H9 (cell line): ENCODE results near the gene NDUFA9. TPM values are rescaled to one million over a fixed set of nuclear protein-coding genes. Genes with fewer than 3 reads are reported as not detected.

Experiments used
- DNase-seq: peaks from one replicate; pipeline ENCODE4 v3.0.0-alpha.2; 2017
- H2AFZ ChIP-seq: one replicate; pipeline ENCODE4 v1.6.1; 2013; ENCODE audit warnings: mild to moderate bottlenecking, low read length, control low read depth, moderate library complexity
- H2AK5ac ChIP-seq: 2 replicates; pipeline ENCODE4 v1.6.1; 2013; ENCODE audit warnings: low read length, control low read depth, mixed read lengths; ENCODE audit not compliant: insufficient read length
- H2BK120ac ChIP-seq: one replicate; pipeline ENCODE4 v1.6.1; 2013; ENCODE audit warnings: low read depth, mild to moderate bottlenecking, low read length, control low read depth, inconsistent platforms; ENCODE audit not compliant: poor library complexity, severe bottlenecking
- H2BK12ac ChIP-seq: 2 replicates; pipeline ENCODE4 v1.6.1; 2013; ENCODE audit warnings: low read length, control low read depth, mixed read lengths, low read depth; ENCODE audit not compliant: insufficient read length
- H2BK15ac ChIP-seq: 2 replicates; pipeline ENCODE4 v1.6.1; 2013; ENCODE audit warnings: low read depth, low read length, control low read depth
- H2BK20ac ChIP-seq: one replicate; pipeline ENCODE4 v1.6.1; 2013; ENCODE audit warnings: low read depth, mild to moderate bottlenecking, low read length, control low read depth, inconsistent platforms; ENCODE audit not compliant: poor library complexity, severe bottlenecking
- H2BK5ac ChIP-seq: 2 replicates; pipeline ENCODE4 v1.6.1; 2013; ENCODE audit warnings: low read length, control low read depth, mixed read lengths; ENCODE audit not compliant: insufficient read length
- H3K14ac ChIP-seq: 2 replicates; pipeline ENCODE4 v1.6.1; 2013; ENCODE audit warnings: low read length, control low read depth; ENCODE audit not compliant: insufficient read depth
- H3K18ac ChIP-seq: 2 replicates; pipeline ENCODE4 v1.6.1; 2013; ENCODE audit warnings: low read depth, mild to moderate bottlenecking, mixed read lengths, low read length, control low read depth; ENCODE audit not compliant: insufficient read length
- H3K23ac ChIP-seq: 2 replicates; pipeline ENCODE4 v1.6.1; 2013; ENCODE audit warnings: low read length, control low read depth, mixed read lengths, low read depth; ENCODE audit not compliant: insufficient read length
- H3K23me2 ChIP-seq: 2 replicates; pipeline ENCODE4 v1.6.1; 2013; ENCODE audit warnings: low read depth, mild to moderate bottlenecking, mixed read lengths, low read length, control low read depth; ENCODE audit not compliant: insufficient read length, poor library complexity, severe bottlenecking
- H3K27ac ChIP-seq: 2 replicates; pipeline ENCODE4 v1.5.1; 2013; ENCODE audit warnings: low read length, control low read depth, mixed read lengths, low read depth; ENCODE audit not compliant: insufficient read length
- H3K27me3 ChIP-seq: 2 replicates; pipeline ENCODE4 v1.6.1; 2013; ENCODE audit warnings: low read length, control low read depth, inconsistent platforms; ENCODE audit not compliant: insufficient read depth
- H3K4ac ChIP-seq: 2 replicates; pipeline ENCODE4 v1.6.1; 2013; ENCODE audit warnings: low read depth, mild to moderate bottlenecking, control low read depth, inconsistent platforms, low read length, moderate library complexity
- H3K4me1 ChIP-seq: 2 replicates; pipeline ENCODE4 v1.6.1; 2013; ENCODE audit warnings: low read length, control low read depth, inconsistent platforms; ENCODE audit not compliant: insufficient read depth
- H3K4me2 ChIP-seq: 2 replicates; pipeline ENCODE4 v1.6.1; 2013; ENCODE audit warnings: low read length, control low read depth, mixed read lengths; ENCODE audit not compliant: insufficient read length, insufficient read depth
- H3K56ac ChIP-seq: 2 replicates; pipeline ENCODE4 v1.6.1; 2013; ENCODE audit warnings: low read depth, mild to moderate bottlenecking, mixed read lengths, low read length, control low read depth; ENCODE audit not compliant: insufficient read length
- H3K79me1 ChIP-seq: 2 replicates; pipeline ENCODE4 v1.6.1; 2013; ENCODE audit warnings: low read depth, mild to moderate bottlenecking, moderate library complexity, low read length, control low read depth, inconsistent platforms; ENCODE audit not compliant: insufficient read depth, poor library complexity, severe bottlenecking
- H3K79me2 ChIP-seq: 2 replicates; pipeline ENCODE4 v1.6.1; 2013; ENCODE audit warnings: low read length, control low read depth, inconsistent platforms; ENCODE audit not compliant: insufficient read depth
- H3K9ac ChIP-seq: 2 replicates; pipeline ENCODE4 v1.6.1; 2013; ENCODE audit warnings: low read length, control low read depth, mixed read lengths; ENCODE audit not compliant: insufficient read length; ENCODE audit errors: extremely low read depth
- H3K9me3 ChIP-seq: one replicate; pipeline ENCODE4 v1.6.1; 2013; ENCODE audit warnings: low read depth, low read length, inconsistent platforms; ENCODE audit not compliant: control insufficient read depth
- H3T11ph ChIP-seq: one replicate; pipeline ENCODE4 v1.6.1; 2013; ENCODE audit warnings: mild to moderate bottlenecking, low read length, control low read depth, inconsistent platforms
- H4K20me1 ChIP-seq: one replicate; pipeline ENCODE4 v1.6.1; 2013; ENCODE audit not compliant: control insufficient read depth, insufficient read length, insufficient read depth
- H4K5ac ChIP-seq: 2 replicates; pipeline ENCODE4 v1.6.1; 2013; ENCODE audit warnings: low read depth, mild to moderate bottlenecking, mixed read lengths, low read length, control low read depth; ENCODE audit not compliant: insufficient read length
- H4K8ac ChIP-seq: replicated peaks from 2 replicates; pipeline ENCODE4 v1.6.1; 2013; ENCODE audit warnings: low read length, control low read depth, mixed read lengths, low read depth; ENCODE audit not compliant: insufficient read length
- H4K91ac ChIP-seq: 2 replicates; pipeline ENCODE4 v1.6.1; 2013; ENCODE audit warnings: low read depth, mild to moderate bottlenecking, moderate library complexity, mixed read lengths, low read length, control low read depth; ENCODE audit not compliant: insufficient read length
- H3K27ac Mint-ChIP-seq, 3 experiments: 2 replicates in 2 of 3; 3 replicates in 1 of 3; pipeline ENCODE4 v1.8.0; 2020 to 2021; ENCODE audit warnings: mixed read lengths in 3 of 3, mild to moderate bottlenecking in 1 of 3, moderate library complexity in 1 of 3
- H3K27me3 Mint-ChIP-seq: 2 replicates; pipeline ENCODE4 v1.8.0; 2021; ENCODE audit warnings: low read depth, mild to moderate bottlenecking, moderate library complexity, mixed read lengths
- H3K36me3 Mint-ChIP-seq, 3 experiments: 2 replicates in 2 of 3; 3 replicates in 1 of 3; pipeline ENCODE4 v1.8.0; 2020 to 2021; ENCODE audit warnings: low read depth in 3 of 3, mixed read lengths in 3 of 3; ENCODE audit not compliant: insufficient read depth in 1 of 3
- H3K4me1 Mint-ChIP-seq, 2 experiments: 2 replicates each; pipeline ENCODE4 v1.8.0; 2020; ENCODE audit warnings: mixed read lengths in 2 of 2
- H3K4me3 Mint-ChIP-seq, 2 experiments: 2 replicates in 1 of 2; 3 replicates in 1 of 2; pipeline ENCODE4 v1.8.0; 2020 to 2021; ENCODE audit warnings: mild to moderate bottlenecking in 2 of 2, mixed read lengths in 2 of 2, moderate library complexity in 1 of 2
- H3K9me3 Mint-ChIP-seq, 2 experiments: 2 replicates in 1 of 2; 3 replicates in 1 of 2; pipeline ENCODE4 v1.8.0; 2020; ENCODE audit warnings: mild to moderate bottlenecking in 2 of 2, mixed read lengths in 2 of 2, moderate library complexity in 1 of 2
- WGBS: extraction: QIAGEN DNeasy Blood & Tissue Kit; methylation state at CpG from one replicate; pipeline ENCODE4 v1.1.7; 2013; ENCODE audit warnings: missing lambda C conversion rate, low lambda C conversion rate, mixed read lengths; ENCODE audit not compliant: insufficient read length; ENCODE audit errors: extremely low coverage; 5-methylcytosine and 5-hydroxymethylcytosine counted together
- total RNA-seq: library from RNA; stranded (reverse); gene quantifications from 2 replicates; pipeline ENCODE4 v1.2.1, GENCODE V29; 2021
- TF ChIP-seq, protein P1 (sequence below): fragments of 200-600 bp; sonication (generic); conservative IDR thresholded peaks from 3 replicates; pipeline ENCODE4 v1.8.0; 2021; ENCODE audit warnings: antibody characterized with exemption, mild to moderate bottlenecking

NDUFA9 gene
- total RNA-seq, 1 experiment from 2014 or later = 83.9 TPM

DNA sequence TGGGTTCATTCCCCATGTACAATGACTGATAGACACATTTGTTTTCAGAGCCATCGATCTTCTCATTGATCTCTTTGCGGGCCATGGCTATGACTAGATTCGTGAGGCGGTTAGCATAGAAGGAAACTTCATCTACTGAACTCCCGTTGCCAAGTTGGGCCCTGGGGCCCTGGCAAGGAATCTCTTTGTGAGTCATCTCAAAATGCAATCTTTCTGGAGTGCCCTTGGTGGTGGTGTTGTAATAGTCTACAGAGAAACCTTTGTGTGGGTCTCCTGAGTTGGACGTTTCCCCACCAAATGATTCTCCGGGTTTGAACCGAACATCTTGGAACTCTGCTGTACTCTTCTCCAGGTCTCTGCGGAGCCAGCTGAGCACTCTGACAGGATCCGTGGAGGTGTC is 20.5 kb upstream of the NDUFA9 start:
- TF ChIP-seq, protein P1, sequence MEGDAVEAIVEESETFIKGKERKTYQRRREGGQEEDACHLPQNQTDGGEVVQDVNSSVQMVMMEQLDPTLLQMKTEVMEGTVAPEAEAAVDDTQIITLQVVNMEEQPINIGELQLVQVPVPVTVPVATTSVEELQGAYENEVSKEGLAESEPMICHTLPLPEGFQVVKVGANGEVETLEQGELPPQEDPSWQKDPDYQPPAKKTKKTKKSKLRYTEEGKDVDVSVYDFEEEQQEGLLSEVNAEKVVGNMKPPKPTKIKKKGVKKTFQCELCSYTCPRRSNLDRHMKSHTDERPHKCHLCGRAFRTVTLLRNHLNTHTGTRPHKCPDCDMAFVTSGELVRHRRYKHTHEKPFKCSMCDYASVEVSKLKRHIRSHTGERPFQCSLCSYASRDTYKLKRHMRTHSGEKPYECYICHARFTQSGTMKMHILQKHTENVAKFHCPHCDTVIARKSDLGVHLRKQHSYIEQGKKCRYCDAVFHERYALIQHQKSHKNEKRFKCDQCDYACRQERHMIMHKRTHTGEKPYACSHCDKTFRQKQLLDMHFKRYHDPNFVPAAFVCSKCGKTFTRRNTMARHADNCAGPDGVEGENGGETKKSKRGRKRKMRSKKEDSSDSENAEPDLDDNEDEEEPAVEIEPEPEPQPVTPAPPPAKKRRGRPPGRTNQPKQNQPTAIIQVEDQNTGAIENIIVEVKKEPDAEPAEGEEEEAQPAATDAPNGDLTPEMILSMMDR = no peak
- peaks cover 25% of the 10 kb centered on the region for H3K27me3 Mint-ChIP-seq

More for the DNA sequence above, 20.5 kb upstream of the NDUFA9 start:
- Histone ChIP-seq H2BK12ac (no peak overlapping the region), H3K56ac (no peak overlapping the region), H3K27me3 (no peaks in the 10 kb centered on the region), H3K79me2 (no peaks in the 10 kb centered on the region), H3K9me3 (no peaks in the 10 kb centered on the region), H3K23me2 (no peaks in the 10 kb centered on the region), H2AFZ (no peak overlapping the region), H2BK15ac (no peak overlapping the region), H3K9ac (no peak overlapping the region), H3K14ac (no peak overlapping the region), H3K79me1 (no peaks in the 10 kb centered on the region), H2BK120ac (no peak overlapping the region), H3K23ac (no peak overlapping the region), H3K4me1 (no peaks in the 10 kb centered on the region; the same call in 1 of the 2 replicates), H4K8ac (no peak overlapping the region), H4K5ac (no peak overlapping the region), H3K4ac (no peak overlapping the region), H4K20me1 (no peaks in the 10 kb centered on the region), H3T11ph (no peak overlapping the region), H4K91ac (no peak overlapping the region), H2AK5ac (no peak overlapping the region), H3K4me2 (no peak overlapping the region), H2BK5ac (no peak overlapping the region), H3K27ac (no peak overlapping the region), H2BK20ac (no peak overlapping the region), H3K18ac (no peak overlapping the region)
- H3K4me3 Mint-ChIP-seq = no peak overlapping the region
- H3K36me3 Mint-ChIP-seq = peaks cover 0 to 7% (median 0%) of the 10 kb centered on the region in 3 experiments; a peak in 6 of 7 replicates
- H3K27ac Mint-ChIP-seq = peak overlapping the region in 1 of 3 experiments; percentile 49; a peak in 1 of 7 replicates
- H3K4me1 Mint-ChIP-seq = peaks cover 25 to 27% of the 10 kb centered on the region in 2 experiments
- WGBS = no CpG with 5 or more reads among the region's 10 CpGs
- peaks cover 9 to 10% of the 10 kb centered on the region in 2 experiments; a peak in 4 of 5 replicates for H3K9me3 Mint-ChIP-seq
- DNase-seq = no peak
